Right renal pelvis (tissue), 4 donors: ENCODE data around the gene GPR89B. TPM values are rescaled to one million over a fixed set of nuclear protein-coding genes. Genes with fewer than 3 reads are reported as not detected.
"Not testable (repeated sequence)": the region's sequence is repeated elsewhere in the genome, so short reads cannot be mapped to it uniquely, and the experiment has no call there.

Source experiments
- DNase-seq, 4 donors: peaks; one replicate each; pipeline ENCODE4 v3.0.0-alpha.2; 2013; ENCODE audit warnings: low read depth in 4 of 4, low spot score in 3 of 4, missing footprints in 1 of 4
- polyA plus RNA-seq, 4 donors: library from polyadenylated mRNA; unstranded; fragments of 120-200 nt; gene quantifications; one replicate each; pipeline ENCODE4 v1.2.1, GENCODE V29; 2013; ENCODE audit not compliant: insufficient read length in 4 of 4

GPR89B gene
- polyA plus RNA-seq, 4 donors, result 47.5 to 54.9 (median 52.4) TPM

DNA sequence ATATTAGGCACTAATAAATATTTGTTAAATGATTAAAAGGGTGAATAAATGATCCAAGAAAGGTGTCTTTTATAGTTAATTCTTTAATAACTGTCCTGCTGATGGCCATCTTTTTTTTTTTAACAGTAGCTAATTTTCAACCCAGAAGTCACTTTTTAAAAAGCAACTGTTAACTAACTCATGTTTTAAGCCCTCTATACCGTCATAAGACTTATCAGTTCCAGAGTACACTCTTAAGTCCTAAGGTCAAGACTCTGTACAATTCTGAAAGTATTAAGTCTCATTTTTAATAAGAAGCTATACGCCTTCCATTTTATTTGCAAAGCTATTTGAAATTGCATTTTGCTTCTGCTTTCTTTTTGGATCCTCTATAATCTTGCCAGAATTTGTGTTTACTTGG lies 2.9 kb downstream of the GPR89B start:
- DNase-seq, result not testable (repeated sequence)

DNA sequence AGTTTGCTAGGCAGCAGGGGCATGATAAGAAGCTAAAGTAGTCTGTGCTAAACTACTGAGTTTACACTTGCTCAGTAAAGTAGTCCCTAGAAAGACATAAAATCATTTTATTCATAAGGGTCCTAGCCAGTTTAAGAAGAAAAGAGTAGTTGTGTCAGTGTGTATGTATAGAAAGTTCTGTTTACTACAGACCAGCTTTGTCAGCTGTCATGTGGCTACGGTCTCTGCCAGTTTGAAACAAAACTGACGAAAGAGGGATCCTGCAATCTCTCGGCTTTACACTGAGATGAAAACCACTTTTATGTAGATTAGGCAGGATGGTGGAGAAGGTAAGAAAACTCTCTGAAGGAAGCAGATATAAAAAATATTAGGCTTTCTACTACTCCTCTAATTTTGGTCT lies 7.1 kb downstream of the GPR89B start:
- not testable (repeated sequence) for DNase-seq

DNA sequence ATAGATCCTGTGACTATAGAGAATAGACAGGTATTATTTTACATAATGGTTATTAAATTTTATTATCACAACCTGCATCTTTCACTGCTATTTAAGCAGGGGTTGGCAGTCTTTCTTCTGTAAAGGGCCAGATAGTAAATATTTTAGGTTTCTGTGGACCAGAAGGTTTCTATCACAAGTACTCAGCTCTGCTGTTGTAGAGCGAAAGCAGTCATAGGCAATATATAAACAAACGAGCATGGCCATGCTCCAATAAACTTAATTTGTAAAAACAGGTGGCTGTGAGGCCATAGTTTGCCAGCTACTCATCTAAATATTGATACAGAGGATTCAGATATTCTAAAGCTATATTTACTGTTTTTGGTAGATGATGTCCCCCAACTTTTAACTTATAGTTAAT lies 12.2 kb downstream of the GPR89B start:
- not testable (repeated sequence) for DNase-seq

DNA sequence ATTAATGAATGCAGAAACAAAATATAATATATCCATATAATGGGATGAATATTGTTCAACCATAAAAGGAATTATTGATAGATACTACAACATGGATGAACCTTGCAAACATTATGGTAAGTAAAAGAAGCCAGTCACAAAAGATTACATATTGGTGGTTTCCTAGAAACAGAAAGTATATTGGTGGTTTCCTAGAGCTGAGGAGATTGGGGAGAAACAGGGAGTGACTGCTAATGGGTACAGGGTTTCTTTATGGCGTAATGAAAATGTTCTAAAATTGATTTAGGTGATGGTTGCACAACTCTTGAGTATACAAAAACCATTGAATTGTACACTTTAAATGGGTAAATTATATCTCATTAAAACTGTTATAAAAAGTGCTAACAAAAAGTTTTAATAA lies 14.3 kb downstream of the GPR89B start:
- not testable (repeated sequence) for DNase-seq

DNA sequence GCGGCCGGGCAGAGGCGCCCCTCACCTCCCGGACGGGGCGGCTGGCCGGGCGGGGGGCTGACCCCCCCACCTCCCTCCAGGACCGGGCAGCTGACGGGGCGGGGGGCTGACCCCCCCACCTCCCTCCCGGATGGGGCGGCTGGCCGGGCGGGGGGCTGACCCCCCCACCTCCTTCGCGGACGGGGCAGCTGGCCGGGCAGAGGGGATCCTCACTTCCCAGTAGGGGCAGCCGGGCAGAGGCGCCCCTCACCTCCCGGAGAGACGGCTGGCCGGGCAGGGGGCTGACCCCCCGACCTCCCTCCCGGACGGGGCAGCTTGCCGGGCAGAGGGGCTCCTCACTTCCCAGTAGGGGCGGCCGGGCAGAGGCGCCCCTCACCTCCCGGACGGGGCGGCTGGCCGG lies 21.3 kb downstream of the GPR89B start:
- not testable (repeated sequence) for DNase-seq

DNA sequence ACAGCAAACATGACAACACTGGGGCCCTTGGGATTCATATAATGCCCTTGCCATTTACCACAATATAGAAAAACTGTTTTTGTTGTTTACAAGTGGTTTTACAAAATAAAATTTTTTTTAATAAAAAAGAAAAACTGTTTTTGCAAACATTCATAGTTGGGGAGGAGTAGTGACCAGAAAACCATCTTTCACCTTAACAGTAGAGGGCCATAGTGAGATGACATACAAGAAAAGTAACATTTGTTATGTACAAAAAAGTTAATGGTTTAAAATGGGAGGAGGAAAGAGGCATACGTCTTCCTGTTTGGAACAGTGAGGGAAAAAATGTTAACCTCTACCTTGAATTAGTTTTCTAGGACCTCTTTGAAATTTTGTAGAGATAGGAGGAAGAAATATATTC lies 30.7 kb downstream of the GPR89B start:
- not testable (repeated sequence) for DNase-seq

DNA sequence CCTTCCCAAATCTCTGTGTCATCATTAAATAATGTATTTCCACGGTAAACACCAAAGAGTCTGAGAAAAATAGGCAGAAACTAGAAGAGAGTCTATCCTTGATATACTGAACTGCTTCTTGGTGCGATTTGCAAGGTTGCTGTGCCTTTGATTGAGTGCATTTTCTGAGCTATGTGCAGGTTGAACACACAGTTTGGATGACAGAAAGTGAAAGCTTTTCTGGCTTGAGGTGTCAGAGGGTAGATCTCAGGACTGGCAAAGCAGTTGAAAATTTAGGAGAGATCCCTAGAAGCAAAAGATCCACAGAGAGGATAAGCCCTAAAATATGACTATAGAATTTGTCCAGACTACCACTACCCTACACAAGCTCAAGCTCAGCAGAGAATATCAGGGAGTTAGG lies 31.5 kb downstream of the GPR89B start:
- DNase-seq, result not testable (repeated sequence)

DNA sequence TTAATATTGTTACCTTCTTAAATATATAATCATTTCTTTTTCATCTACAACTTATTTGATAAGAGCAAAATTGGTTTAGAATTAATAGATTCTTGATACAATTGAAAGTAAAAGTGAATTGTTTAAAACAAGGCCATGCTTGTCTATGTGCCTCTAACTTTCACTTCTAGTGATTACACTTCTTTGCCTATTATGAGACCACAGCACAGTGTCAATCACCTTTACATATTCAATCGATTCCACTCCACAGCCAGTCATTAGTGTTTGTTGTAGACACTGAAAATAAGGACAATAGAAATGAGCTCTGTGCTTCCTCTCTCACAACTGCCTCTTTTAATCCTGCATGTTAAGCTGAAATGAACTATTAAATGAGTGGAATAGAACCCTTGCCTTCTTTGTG lies 36.4 kb downstream of the GPR89B start:
- DNase-seq, result not testable (repeated sequence)

DNA sequence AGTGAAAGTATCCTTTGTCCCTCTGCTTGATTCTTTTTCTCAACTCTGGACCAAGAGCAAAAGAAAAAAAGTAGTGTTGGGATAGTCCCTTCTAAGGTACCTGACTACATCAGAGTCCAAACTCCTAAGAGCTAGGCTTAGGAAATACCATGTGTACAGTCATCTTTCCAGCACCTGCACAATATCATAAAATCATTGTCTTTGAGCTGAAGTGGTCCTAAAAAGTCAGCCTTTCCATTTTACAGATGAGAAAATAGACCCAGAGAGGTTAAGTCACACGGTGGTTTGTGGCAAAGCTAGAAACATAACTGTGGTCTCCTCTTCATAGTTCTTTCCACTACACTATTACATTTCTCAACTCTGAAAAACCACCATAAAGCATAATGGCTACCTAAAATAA lies 38.4 kb downstream of the GPR89B start:
- DNase-seq, result not testable (repeated sequence)

DNA sequence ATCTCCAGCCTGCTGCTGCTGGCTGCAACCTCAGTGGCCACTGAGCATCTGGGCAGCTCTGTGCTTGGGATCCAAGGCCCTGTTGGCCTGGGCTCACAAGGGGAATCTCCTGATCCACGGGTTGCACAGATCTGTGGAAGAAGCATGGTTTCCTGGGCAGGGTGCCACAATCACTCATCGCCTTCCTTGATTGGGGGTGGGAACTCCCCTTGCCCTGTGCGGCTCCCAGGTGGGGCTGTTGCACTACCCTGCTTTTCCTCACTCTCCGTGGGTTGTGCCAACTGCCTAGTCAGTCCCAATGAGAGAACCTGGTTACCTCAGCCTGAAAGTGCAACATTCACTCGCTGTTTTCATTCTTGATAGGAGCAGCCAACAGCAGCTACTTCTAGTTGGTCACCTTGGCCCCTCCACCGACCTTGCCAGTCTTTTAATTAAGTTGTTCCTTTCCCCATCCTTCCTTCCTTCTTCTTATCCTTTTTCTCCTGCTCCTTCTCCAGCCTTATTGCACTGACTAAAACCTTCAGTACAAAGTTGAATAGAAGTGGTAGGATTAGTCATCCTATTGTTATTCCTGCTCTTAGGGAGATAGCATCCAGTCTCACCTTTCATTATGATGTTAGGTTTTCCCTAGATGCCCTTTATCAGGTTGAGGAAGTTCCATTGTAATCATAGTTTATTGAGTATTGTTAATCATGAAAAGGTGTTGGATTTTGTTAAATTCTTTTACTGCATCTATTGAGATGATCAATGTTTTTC lies 50.9 kb downstream of the GPR89B start:
- DNase-seq, result not testable (repeated sequence)

DNA sequence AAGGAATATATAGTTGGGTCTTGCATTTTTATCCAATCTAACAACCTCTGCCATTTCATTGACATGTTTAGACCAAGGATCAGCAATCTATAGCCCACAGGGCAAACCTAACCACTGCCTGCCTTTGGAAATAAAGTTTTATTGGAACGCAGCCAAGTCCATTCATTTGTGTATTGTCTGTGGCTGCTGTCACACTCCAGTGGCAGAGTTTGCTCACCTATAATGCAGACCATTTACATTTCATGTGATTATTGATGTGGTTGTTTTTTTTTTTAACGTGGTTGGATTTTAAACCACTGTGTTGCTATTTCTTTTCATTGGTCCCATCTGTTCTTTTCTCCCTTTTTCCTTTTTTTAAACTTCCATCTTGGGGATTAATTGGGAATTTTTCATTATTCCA lies 57.2 kb downstream of the GPR89B start:
- not testable (repeated sequence) for DNase-seq

DNA sequence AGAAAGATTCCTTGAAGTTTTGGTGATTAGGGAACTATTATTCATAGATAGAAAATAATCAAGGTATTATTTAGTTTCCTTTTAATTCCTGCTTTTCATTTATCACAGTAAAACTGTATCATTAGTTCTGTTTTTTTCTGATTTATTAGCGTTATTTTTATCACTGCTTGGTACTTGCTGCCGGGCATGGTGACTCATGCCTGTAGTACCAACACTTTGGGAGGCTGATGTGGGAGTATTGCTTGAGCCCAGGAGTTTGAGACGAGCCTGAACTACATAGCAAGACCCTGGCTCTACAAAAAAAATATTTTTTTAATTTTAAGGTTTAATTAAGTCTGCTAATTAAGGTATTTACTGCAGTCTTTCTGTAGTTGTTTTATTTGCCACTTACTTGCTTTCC lies 59.7 kb downstream of the GPR89B start:
- DNase-seq, result not testable (repeated sequence)

DNA sequence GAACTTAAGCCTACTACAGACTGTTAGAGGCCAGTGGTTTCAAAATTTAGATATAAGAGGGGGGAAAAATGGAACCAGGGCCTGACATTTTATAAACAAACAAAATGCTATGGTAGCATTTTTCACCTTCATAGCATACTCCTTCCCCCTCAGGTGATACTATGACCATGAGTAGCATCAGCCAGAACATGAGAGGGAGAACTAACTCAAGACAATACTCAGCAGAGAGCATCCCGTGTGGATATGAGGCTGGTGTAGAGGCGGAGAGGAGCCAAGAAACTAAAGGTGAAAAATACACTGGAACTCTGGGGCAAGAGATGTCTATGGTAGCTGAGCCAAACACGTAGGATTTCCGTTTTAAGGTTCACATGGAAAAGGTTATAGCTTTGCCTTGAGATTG lies 64.7 kb downstream of the GPR89B start:
- DNase-seq, result not testable (repeated sequence)

DNA sequence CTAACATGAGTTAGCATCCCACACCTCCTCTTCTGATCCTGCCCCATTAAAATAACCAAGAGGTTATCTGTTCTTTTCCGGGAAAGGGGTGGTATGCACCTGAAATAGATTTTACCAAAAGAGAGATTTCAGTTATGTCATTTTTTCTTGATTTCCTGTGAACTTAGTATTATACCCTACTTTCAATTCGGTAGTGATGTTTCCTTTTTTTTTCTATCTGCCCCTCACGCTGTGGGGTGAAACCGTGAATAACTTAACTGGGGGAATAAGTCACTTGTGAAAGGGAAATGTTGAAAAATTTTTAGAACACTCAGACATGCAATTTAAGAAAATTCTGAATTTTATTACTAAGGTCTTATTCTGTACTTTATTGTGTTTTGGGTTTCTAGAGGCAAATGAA lies 65.2 kb downstream of the GPR89B start:
- not testable (repeated sequence) for DNase-seq

DNA sequence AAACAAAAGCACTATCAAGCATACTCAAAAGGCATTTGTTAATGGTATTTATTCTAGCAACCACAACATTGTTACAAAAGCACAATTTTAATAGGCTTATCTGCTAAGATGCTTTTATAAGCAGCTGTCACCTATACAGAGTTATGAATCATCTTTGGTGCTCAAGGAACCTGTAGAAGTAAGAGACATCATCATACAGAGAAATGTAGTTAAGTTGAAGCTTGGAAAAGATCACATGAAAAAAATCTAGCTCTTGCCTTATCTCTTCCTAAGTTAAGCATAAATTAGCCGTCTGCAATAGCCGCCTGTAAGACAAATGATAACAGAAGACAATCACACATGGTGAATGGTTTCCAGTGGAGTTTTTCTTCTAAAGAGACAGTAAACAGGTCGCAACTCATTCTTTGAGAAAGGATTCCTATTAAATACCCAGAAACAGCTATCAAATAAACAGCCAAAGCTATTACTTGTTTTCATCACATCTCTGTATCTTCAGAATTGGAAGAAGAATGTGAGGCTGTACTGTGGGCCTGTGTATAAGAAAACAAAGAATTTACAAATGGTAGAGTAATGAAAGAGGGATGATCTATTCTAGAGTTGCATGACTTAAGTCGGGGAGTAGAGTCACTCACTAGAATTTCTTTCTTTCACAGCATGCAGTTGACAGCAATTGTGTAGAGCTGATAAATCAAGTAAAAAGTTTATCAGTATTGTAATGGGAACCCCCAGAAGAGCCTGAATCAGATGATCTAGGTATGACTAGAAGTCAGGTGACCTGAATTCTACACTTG lies 65.8 kb downstream of the GPR89B start:
- DNase-seq, result not testable (repeated sequence)

DNA sequence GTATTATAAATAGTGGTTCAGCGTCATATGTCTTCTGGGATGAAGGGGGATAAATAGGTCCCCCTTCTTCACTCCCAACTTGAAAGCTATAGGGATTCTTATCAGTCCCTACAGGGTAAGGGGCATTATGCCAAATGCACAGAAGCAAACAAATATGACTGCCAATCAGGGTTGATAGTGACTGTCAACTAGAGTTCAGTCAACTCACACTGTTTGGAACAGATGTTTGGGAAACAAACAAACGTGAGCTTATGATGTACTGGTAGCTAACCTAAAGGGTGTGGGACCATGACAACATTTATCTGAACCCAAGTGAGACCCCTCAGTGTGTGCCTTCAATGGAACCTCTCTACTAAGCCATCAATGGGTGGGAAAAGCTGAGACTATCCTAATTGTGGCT lies 67.9 kb downstream of the GPR89B start:
- DNase-seq, result not testable (repeated sequence)

DNA sequence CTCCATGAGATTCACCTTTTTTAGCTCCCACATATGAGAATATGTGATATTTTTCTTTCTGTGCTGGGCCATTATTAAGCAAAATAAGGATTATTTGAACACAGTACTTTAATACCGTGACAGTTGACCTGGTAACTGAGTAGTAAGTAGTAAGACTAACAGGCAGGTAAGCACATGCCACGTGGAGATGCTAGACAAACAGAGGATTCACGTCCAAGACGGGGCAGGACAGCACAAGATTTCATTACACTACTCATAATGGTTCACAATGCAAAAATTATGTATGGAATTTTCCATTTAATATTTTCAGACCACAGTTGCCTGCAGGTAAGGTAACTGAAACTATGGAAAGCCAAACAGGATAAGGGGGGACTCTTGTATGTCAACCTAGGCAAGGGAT lies 79.5 kb downstream of the GPR89B start:
- DNase-seq, result not testable (repeated sequence)

DNA sequence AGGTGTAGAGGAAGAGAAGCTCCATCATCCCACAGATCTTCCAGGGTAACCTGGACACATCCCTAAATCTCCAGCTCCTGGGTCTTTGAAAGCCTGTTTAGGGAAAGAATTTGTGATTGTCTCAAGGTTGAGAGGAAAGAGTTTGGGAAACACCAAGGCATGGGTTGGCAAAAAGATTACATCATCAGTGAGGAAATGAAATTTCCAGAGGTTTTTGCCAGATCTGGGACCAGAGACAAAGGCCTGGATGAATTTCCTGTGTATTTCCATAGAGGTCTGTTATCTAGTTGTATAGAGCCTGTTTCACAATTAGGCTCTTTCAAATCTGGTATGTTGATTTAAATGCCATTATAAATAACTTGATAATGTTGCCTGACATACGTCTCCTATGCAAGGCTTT lies 82.3 kb downstream of the GPR89B start:
- no peak for DNase-seq

DNA sequence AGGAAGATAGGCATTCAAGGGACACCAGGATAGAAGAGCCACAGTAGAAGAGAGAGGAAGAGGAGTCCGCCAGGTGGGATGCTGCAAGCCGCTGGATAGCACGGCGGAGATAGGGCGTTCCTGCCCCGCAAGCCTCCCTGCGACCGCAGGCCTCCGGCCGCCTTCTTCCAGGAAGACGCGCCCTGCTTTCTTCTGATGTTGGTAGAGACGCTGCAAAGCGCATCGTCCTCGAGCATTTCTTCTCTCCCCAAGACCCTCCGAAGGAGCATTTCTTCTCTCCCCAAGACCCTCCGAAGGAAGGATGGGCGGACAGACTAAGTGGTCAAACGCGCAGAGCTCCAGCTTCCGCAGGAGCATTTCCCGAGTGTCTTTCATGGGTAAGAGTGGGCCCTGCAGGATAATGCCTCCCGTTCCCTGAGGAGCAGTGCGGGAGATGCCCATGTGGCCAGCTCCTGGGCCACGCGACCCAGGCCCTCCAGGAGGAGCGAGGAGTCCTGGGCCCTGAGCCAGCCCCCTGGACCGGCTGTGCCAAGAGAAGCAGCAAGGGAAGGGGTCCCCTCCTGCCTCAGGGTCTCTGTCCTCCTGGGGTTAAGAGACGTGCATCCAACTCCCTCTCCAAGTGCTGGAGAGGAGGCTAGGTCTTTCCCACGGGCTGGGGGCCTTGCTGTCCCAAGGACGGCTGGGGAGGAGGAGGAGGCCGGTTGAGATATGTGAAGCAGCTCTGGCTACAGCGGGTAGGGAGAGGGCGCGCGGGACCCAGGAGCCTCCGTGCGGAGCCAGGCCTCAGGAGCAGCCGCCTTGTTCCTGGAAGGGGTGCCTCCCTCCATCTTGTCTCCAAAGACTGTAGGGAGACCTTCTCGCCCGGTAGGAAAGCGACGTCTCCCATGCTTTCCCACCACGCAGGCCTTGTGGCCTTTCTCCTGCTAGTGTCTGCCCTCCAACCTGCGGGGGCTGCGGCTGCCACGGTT lies 85.2 kb downstream of the GPR89B start:
- DNase-seq, result not testable (repeated sequence)

DNA sequence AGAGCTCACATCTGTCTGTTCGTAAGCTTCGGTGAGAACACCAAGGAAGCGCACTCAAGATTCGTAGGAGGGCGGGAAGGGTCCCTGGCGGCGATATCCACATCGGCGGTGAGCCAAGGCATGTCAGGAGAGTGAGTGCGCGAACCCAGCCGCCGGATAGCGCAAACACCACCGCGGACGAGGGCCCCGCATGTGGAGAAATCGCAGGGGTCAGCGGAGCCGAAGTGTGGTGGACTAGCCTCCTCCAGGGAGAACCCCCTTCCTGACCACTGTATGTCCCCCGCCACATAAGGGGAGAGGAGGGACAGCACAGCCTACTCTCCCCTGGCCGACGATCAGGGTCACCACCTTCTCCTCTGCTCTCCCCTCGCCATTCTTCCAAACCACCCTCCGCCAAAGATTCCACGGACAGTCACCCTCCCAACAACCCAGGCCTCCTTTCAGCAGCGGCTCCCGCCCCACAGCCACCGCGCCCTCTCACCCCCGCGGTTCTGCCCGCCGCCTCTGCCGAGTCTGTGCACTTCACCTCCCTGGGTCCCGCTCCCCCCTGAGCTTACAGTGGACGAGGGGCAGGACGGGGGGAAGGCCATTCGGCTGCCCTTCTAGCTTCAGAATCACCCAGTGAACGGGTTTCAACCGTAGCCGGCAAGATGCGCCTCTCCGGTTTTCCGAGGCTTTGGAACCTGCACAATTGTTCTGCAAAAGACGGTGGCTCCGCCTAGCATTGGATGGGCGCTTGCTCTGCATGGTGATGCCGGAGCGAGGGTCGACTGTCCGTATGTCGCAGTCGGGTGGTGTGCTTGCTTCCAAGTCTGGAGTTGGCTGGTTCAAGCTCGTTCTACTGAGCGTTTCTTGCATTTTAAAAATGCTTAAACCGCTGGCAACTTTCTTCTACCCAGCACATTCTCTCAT lies 86.3 kb downstream of the GPR89B start:
- not testable (repeated sequence) for DNase-seq
